Liver (tissue), 9 donors: Measurements from ENCODE around the gene EIF4G2. TPM values are rescaled to one million over a fixed set of nuclear protein-coding genes. Genes with fewer than 3 reads are reported as not detected.

Source experiments
- DNase-seq: peaks from one replicate; pipeline ENCODE4 v3.0.0-alpha.2; 2017; ENCODE audit warnings: low spot score
- H3K27ac ChIP-seq, 2 donors: one replicate each; pipeline ENCODE4 v1.7.0; 2013; ENCODE audit warnings: inconsistent platforms in 2 of 2, low read length in 2 of 2, control low read depth in 1 of 2, low read depth in 1 of 2, mild to moderate bottlenecking in 1 of 2
- H3K27me3 ChIP-seq, 4 donors: one replicate each; pipeline versions ENCODE4 v1.6.1 to v1.7.0; 2013; ENCODE audit warnings: low read length in 3 of 4, inconsistent platforms in 1 of 4, mild to moderate bottlenecking in 1 of 4, moderate library complexity in 1 of 4; ENCODE audit not compliant: control insufficient read depth in 4 of 4, insufficient read depth in 4 of 4
- H3K36me3 ChIP-seq, 4 donors: one replicate each; pipeline versions ENCODE4 v1.6.1 to v1.7.0; 2013; ENCODE audit warnings: low read length in 3 of 4, mild to moderate bottlenecking in 3 of 4, low read depth in 1 of 4, moderate library complexity in 1 of 4; ENCODE audit not compliant: control insufficient read depth in 4 of 4, insufficient read depth in 3 of 4
- H3K4me1 ChIP-seq, 4 donors: one replicate each; pipeline versions ENCODE4 v1.6.1 to v1.7.0; 2013; ENCODE audit warnings: low read length in 3 of 4, mild to moderate bottlenecking in 3 of 4, moderate library complexity in 1 of 4; ENCODE audit not compliant: control insufficient read depth in 4 of 4, insufficient read depth in 4 of 4
- H3K4me3 ChIP-seq, 3 donors: one replicate each; pipeline versions ENCODE4 v1.6.1 to v1.7.0; 2013; ENCODE audit warnings: low read length in 3 of 3, control low read depth in 1 of 3, low read depth in 1 of 3, mild to moderate bottlenecking in 1 of 3
- H3K9ac ChIP-seq, 2 donors: one replicate each; pipeline ENCODE4 v1.7.0; 2013; ENCODE audit warnings: low read length in 2 of 2, mild to moderate bottlenecking in 2 of 2, moderate library complexity in 2 of 2, control low read depth in 1 of 2, low read depth in 1 of 2
- H3K9me3 ChIP-seq, 4 donors: one replicate each; pipeline versions ENCODE4 v1.6.1 to v1.7.0; 2013; ENCODE audit warnings: low read length in 3 of 4; ENCODE audit not compliant: control insufficient read depth in 4 of 4
- FOXA1 ChIP-seq: IDR thresholded peaks from 2 replicates; pipeline ENCODE4 v1.6.1; 2016; ENCODE audit warnings: antibody characterized with exemption
- FOXA2 ChIP-seq: IDR thresholded peaks from 2 replicates; pipeline ENCODE4 v1.6.1; 2016; ENCODE audit warnings: antibody characterized with exemption
- GABPA ChIP-seq, 2 donors: IDR thresholded peaks in 1 of 2; conservative IDR thresholded peaks in 1 of 2; 2 replicates each; pipeline ENCODE4 v1.6.1; 2016; ENCODE audit warnings: antibody characterized with exemption in 2 of 2, mild to moderate bottlenecking in 1 of 2, moderate library complexity in 1 of 2
- HNF4G ChIP-seq: IDR thresholded peaks from 2 replicates; pipeline ENCODE4 v1.6.1; 2016; ENCODE audit warnings: antibody characterized with exemption
- JUND ChIP-seq, 2 donors: IDR thresholded peaks; 2 replicates each; pipeline ENCODE4 v1.6.1; 2016; ENCODE audit warnings: antibody characterized with exemption in 2 of 2
- NR2F2 ChIP-seq: IDR thresholded peaks from 2 replicates; pipeline ENCODE4 v1.6.1; 2016; ENCODE audit warnings: antibody characterized with exemption
- RAD21 ChIP-seq, 2 donors: IDR thresholded peaks; 2 replicates each; pipeline ENCODE4 v1.6.1; 2016; ENCODE audit warnings: antibody characterized with exemption in 2 of 2, mild to moderate bottlenecking in 2 of 2
- REST ChIP-seq: IDR thresholded peaks from 2 replicates; pipeline ENCODE4 v1.6.1; 2016; ENCODE audit warnings: antibody characterized with exemption, mild to moderate bottlenecking
- SP1 ChIP-seq: IDR thresholded peaks from 2 replicates; pipeline ENCODE4 v1.6.1; 2018; ENCODE audit warnings: antibody characterized with exemption, mild to moderate bottlenecking
- TAF1 ChIP-seq: conservative IDR thresholded peaks from 2 replicates; pipeline ENCODE4 v1.6.1; 2016; ENCODE audit warnings: antibody characterized with exemption, mild to moderate bottlenecking
- YY1 ChIP-seq: IDR thresholded peaks from 2 replicates; pipeline ENCODE4 v1.6.1; 2016; ENCODE audit warnings: antibody characterized with exemption, mild to moderate bottlenecking
- WGBS: extraction: QIAGEN DNeasy Blood & Tissue Kit; methylation state at CpG from one replicate; pipeline ENCODE4 v1.1.7; 2013; 5-methylcytosine and 5-hydroxymethylcytosine counted together
- polyA plus RNA-seq, 2 donors: library from polyadenylated mRNA; stranded (reverse) in 1 of 2; unstranded in 1 of 2; fragments of 200-250 nt in 1 of 2; fragments of >200 nt in 1 of 2; fragmentation: Nextera tagmentation in 1 of 2; extraction: Ambion mirVana in 1 of 2; gene quantifications; one replicate each; pipeline versions ENCODE4 v1.2.1 to v1.2.3, GENCODE V29; 2013 to 2015
- total RNA-seq, 2 donors: library from RNA; depleted of rRNA; stranded (reverse); fragments of >200 nt; gene quantifications; one replicate each; pipeline ENCODE4 v1.2.3, GENCODE V29; 2014
- TF ChIP-seq, protein P1 (sequence below): IDR thresholded peaks from 2 replicates; pipeline ENCODE4 v1.6.1; 2016; ENCODE audit warnings: antibody characterized with exemption
- TF ChIP-seq, protein P2 (sequence below): IDR thresholded peaks from 2 replicates; pipeline ENCODE4 v1.6.1; 2016; ENCODE audit warnings: antibody characterized with exemption
- donor health status: healthy.
- donor health status: healthy.
- donor health status: healthy.
- donor health status: healthy.
- donor health status: healthy.

EIF4G2 gene
- total and polyA plus RNA-seq, 4 donors = 126 to 268 (median 209) TPM

- Histone ChIP-seq H3K36me3 (peaks cover 17 to 77% (median 56%) of the 10 kb centered on the region in 4 donors), H3K9ac (no peak overlapping the region), H3K9me3 (no peaks in the 10 kb centered on the region), H3K27ac (no peak overlapping the region), H3K27me3 (no peaks in the 10 kb centered on the region), H3K4me3 (no peak overlapping the region), H3K4me1 (peaks cover 0 to 2% (median 0%) of the 10 kb centered on the region in 4 donors)
- WGBS = 78% methylated on average over 4 of the region's 4 CpGs
- DNase-seq = no peak
- TF ChIP-seq, protein P1, sequence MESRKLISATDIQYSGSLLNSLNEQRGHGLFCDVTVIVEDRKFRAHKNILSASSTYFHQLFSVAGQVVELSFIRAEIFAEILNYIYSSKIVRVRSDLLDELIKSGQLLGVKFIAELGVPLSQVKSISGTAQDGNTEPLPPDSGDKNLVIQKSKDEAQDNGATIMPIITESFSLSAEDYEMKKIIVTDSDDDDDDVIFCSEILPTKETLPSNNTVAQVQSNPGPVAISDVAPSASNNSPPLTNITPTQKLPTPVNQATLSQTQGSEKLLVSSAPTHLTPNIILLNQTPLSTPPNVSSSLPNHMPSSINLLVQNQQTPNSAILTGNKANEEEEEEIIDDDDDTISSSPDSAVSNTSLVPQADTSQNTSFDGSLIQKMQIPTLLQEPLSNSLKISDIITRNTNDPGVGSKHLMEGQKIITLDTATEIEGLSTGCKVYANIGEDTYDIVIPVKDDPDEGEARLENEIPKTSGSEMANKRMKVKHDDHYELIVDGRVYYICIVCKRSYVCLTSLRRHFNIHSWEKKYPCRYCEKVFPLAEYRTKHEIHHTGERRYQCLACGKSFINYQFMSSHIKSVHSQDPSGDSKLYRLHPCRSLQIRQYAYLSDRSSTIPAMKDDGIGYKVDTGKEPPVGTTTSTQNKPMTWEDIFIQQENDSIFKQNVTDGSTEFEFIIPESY = no peak
- no peak for TF ChIP-seq JUND (IDR thresholded peaks at IDR 0.05)
- no peak for TF ChIP-seq SP1
- TF ChIP-seq FOXA1 = no peak
- TF ChIP-seq FOXA2 = no peak
- TF ChIP-seq HNF4G = no peak
- TF ChIP-seq NR2F2 = no peak
- TF ChIP-seq, protein P2, sequence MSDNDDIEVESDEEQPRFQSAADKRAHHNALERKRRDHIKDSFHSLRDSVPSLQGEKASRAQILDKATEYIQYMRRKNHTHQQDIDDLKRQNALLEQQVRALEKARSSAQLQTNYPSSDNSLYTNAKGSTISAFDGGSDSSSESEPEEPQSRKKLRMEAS = no peak
- no peak for TF ChIP-seq GABPA (IDR thresholded peaks at IDR 0.05 in 1 of 2, conservative IDR thresholded peaks at IDR 0.05 in 1 of 2)
- no peak for TF ChIP-seq TAF1
- TF ChIP-seq REST = no peak
Observed at GRCh38 chr11:10763766-10764165, 45.0 kb downstream of the EIF4G2 start.

- no peaks in the 10 kb centered on the region for H3K27me3 ChIP-seq
- no peak overlapping the region for H3K9ac ChIP-seq
- no peaks in the 10 kb centered on the region for H3K9me3 ChIP-seq
- DNase-seq = no peak
- TF ChIP-seq, protein P2 = no peak
- TF ChIP-seq RAD21 (IDR thresholded peaks at IDR 0.05) (no peak), YY1 (no peak), FOXA2 (no peak), HNF4G (no peak), FOXA1 (no peak)
- peaks cover 17 to 84% (median 59%) of the 10 kb centered on the region in 4 donors for H3K36me3 ChIP-seq
- WGBS = 97% methylated on average over 4 of the region's 4 CpGs
- H3K4me1 ChIP-seq = peaks cover 0 to 2% (median 0%) of the 10 kb centered on the region in 4 donors
- H3K27ac ChIP-seq = no peak overlapping the region
- no peak overlapping the region for H3K4me3 ChIP-seq
Observed at GRCh38 chr11:10762913-10763421, 45.8 kb downstream of the EIF4G2 start.
